HUES64 (cell line): Measurements from ENCODE around the gene ACOT4. TPM values are rescaled to one million over a fixed set of nuclear protein-coding genes. Genes with fewer than 3 reads are reported as not detected.
"Not testable (repeated sequence)": the region's sequence is repeated elsewhere in the genome, so short reads cannot be mapped to it uniquely, and the experiment has no call there.

Experiments
- H3K27ac ChIP-seq: 2 replicates; pipeline ENCODE4 v1.7.0; 2013; ENCODE audit warnings: low read depth, low read length, inconsistent platforms
- H3K27me3 ChIP-seq: 2 replicates; pipeline ENCODE4 v1.6.1; 2013; ENCODE audit warnings: mild to moderate bottlenecking, low read length; ENCODE audit not compliant: insufficient read depth
- H3K36me3 ChIP-seq: 2 replicates; pipeline ENCODE4 v1.6.1; 2013; ENCODE audit warnings: mild to moderate bottlenecking, low read length; ENCODE audit not compliant: insufficient read depth
- H3K4me1 ChIP-seq: 2 replicates; pipeline ENCODE4 v1.6.1; 2013; ENCODE audit warnings: mild to moderate bottlenecking, low read length, moderate library complexity; ENCODE audit not compliant: insufficient read depth
- H3K4me3 ChIP-seq: 2 replicates; pipeline ENCODE4 v1.5.1; 2013; ENCODE audit warnings: mild to moderate bottlenecking, low read length, moderate library complexity
- H3K9ac ChIP-seq: 2 replicates; pipeline ENCODE4 v1.6.1; 2013; ENCODE audit warnings: mild to moderate bottlenecking, low read depth, low read length
- H3K9me3 ChIP-seq: 2 replicates; pipeline ENCODE4 v1.6.1; 2013; ENCODE audit warnings: low read depth, low read length; ENCODE audit not compliant: insufficient read depth
- WGBS: fragments of 150-250, 120-280 bp; methylation state at CpG from one replicate; pipeline ENCODE4 v1.1.7; 2013; ENCODE audit warnings: missing lambda C conversion rate; 5-methylcytosine and 5-hydroxymethylcytosine counted together
- polyA plus RNA-seq, 2 experiments: library from polyadenylated mRNA; stranded (reverse); fragments of 50-300 nt; gene quantifications; one replicate each; pipeline ENCODE4 v1.2.3, GENCODE V29; 2013

ACOT4 gene, protein sequence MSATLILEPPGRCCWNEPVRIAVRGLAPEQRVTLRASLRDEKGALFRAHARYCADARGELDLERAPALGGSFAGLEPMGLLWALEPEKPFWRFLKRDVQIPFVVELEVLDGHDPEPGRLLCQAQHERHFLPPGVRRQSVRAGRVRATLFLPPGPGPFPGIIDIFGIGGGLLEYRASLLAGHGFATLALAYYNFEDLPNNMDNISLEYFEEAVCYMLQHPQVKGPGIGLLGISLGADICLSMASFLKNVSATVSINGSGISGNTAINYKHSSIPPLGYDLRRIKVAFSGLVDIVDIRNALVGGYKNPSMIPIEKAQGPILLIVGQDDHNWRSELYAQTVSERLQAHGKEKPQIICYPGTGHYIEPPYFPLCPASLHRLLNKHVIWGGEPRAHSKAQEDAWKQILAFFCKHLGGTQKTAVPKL
- polyA plus RNA-seq (2013, experiment 1 of 2) = 1.0 TPM
- 0.70 TPM for polyA plus RNA-seq (2013, experiment 2 of 2)

DNA sequence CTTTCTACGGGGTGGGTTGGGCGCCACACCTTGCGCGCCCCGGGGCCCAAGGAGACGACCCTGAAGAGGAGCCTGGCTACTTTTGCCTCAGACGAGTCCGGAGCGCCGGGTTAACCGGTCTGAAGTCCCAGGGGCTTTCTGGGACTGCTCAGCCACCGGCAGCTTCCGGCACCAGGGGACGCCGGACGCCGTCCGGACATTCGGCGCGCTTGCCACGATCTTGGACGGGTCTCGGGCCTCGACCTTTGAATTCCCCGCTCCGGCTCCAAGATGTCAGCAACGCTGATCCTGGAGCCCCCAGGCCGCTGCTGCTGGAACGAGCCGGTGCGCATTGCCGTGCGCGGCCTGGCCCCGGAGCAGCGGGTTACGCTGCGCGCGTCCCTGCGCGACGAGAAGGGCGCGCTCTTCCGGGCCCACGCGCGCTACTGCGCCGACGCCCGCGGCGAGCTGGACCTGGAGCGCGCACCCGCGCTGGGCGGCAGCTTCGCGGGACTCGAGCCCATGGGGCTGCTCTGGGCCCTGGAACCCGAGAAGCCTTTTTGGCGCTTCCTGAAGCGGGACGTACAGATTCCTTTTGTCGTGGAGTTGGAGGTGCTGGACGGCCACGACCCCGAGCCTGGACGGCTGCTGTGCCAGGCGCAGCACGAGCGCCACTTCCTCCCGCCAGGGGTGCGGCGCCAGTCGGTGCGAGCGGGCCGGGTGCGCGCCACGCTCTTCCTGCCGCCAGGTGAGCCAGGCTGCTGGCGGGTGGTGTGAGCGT lies at the start of gene ACOT4:
Gene ACOT4 (plus strand): TSS at position 184 of the 760 bp plus-strand sequence. CDS start 87 bp downstream, at position 271.
- Histone ChIP-seq H3K27me3 (peaks cover 25% of the 10 kb centered on the region), H3K27ac (no peak within 1 kb of the TSS), H3K9me3 (no peaks in the 10 kb centered on the region), H3K36me3 (no peaks in the 10 kb centered on the region), H3K4me1 (no peaks in the 10 kb centered on the region), H3K9ac (peak within 1 kb of the TSS; percentile 75), H3K4me3 (peak within 1 kb of the TSS; percentile 70)
- 4% methylated on average over 89 of the region's 89 CpGs for WGBS

DNA sequence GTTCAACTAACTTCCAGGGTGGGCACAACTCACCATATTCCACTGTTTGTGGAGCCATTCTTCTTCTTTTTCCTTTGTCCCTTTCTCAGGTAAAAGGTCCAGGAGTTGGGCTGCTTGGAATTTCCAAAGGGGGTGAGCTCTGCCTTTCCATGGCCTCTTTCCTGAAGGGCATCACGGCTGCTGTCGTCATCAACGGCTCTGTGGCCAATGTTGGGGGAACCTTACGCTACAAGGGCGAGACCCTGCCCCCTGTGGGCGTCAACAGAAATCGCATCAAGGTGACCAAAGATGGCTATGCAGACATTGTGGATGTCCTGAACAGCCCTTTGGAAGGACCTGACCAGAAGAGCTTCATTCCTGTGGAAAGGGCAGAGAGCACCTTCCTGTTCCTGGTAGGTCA lies 48.7 kb upstream of the ACOT4 start:
- 72% methylated on average over 5 of the region's 7 CpGs for WGBS
- H3K27me3 ChIP-seq, H3K4me3 ChIP-seq, H3K4me1 ChIP-seq, H3K9me3 ChIP-seq, H3K9ac ChIP-seq, H3K36me3 ChIP-seq, H3K27ac ChIP-seq: not testable (repeated sequence)

DNA sequence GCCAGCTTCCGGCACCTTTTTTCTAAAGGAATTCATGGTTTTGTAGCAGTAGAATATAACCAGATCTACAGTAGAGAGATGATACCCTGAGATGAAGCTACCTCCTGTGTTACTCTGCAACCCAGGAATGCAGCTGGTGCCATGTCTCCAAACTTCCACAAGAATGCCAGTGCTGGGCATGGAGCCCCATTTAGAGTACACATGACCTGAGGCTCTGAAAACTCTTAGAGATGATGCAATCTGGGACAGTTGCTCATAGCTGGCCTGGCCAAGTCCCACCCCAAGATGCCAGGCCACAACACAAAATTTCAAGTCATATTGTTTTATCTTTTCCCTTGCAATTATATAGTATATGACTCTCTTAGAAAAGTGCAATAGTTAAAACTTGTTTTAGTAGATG lies 46.3 kb upstream of the ACOT4 start:
- no CpG with 5 or more reads among the region's 1 CpG for WGBS
- not testable (repeated sequence) for H3K4me3 ChIP-seq, H3K27me3 ChIP-seq, H3K9me3 ChIP-seq, H3K4me1 ChIP-seq, H3K27ac ChIP-seq, H3K36me3 ChIP-seq, H3K9ac ChIP-seq

DNA sequence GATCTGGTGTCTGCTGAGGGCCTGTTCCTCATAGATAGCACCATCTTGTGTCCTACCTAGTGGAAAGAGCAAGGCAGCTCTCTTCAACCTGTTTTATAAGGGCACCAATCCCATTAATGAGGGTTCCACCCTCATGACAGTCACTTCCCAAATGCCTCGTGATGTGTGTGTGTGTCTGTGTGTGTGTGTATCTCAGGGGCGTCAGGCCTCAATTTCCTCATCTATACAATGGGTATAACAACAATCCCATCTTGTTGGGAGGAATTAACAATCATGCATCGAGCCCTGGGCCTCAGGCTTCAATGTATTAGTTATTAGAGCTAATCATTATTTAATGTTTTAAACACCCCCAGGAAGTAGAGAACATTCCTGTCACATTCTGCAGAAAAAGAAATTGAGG lies 42.6 kb upstream of the ACOT4 start:
- no CpG with 5 or more reads among the region's 3 CpGs for WGBS

DNA sequence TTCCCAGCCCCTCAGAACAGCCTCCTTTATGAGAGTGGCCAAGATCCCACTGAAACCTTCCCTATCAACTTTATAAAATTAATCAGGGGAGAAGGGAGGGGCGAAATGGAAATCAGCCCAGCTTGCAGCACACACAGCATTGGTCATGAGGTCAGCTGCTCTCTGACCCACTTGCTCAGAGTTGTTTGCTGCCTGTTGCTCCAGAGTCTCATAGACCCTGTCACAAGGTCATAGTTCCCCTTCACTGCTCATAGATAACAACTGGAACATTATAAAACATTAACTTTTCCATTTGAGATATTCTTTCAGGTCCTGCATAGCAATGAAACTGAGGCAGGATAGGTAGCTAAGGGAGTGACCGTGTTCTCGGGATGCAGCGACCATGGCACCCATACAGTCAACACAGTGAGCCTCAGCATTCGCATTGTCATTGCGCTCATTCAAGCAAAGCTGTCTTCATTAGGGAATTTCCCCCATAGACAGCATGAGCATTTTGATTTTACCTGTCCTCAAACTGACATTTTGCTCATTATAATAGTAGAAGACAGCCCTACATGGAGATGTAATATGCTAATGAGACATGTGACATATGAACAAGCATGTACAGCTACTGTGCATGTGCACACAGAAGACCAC lies 41.7 kb upstream of the ACOT4 start:
- H3K4me1 ChIP-seq, H3K36me3 ChIP-seq, H3K9me3 ChIP-seq, H3K4me3 ChIP-seq, H3K27ac ChIP-seq, H3K27me3 ChIP-seq, H3K9ac ChIP-seq: not testable (repeated sequence)
- 93% methylated on average over 3 of the region's 6 CpGs for WGBS

More for the DNA sequence above, 42.6 kb upstream of the ACOT4 start:
- not testable (repeated sequence) for H3K4me1 ChIP-seq, H3K27me3 ChIP-seq, H3K4me3 ChIP-seq, H3K9me3 ChIP-seq, H3K27ac ChIP-seq, H3K36me3 ChIP-seq, H3K9ac ChIP-seq

DNA sequence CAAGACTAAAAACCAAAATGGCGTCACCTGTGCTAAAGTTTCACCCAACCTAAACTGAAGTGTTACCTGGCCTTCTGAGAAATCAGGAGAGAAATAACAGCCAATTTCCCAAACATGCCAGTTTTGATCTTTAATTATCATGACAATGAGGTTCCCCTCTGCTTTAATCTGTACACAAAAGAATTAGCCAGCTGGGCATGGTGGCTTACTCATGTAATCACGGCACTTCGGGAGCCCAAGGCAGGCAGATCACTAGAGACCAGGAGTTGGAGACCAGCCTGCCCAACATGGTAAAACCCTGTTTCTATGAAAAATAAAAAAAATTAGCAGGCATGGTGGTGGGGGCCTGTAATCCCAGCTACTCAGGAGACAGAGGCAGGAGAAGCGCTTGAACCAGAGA lies 37.8 kb upstream of the ACOT4 start:
- Histone ChIP-seq H3K4me3 (no peak overlapping the region), H3K36me3 (no peaks in the 10 kb centered on the region), H3K4me1 (no peaks in the 10 kb centered on the region), H3K9ac (no peak overlapping the region), H3K27ac (no peak overlapping the region), H3K27me3 (no peaks in the 10 kb centered on the region), H3K9me3 (no peaks in the 10 kb centered on the region)
- WGBS = 80% methylated on average over 4 of the region's 4 CpGs

DNA sequence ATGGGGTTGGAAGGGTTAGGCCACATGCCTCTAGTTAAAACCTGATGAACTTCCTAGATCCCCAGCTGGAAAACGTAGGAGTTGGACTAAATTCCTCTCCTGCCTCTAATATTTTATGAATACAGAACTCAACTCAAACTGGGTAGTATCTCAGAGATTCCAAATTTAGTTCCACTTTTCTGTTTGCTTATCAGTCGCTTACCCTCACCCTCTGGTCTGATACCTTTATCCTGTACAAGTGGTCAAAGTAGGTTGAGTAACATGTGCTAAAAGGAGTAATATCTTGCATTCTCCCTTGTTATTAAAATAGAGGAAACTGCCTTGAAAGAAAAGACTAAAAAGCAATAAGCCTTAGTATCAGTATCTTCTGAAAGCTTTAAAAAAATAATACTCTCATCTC lies 34.5 kb upstream of the ACOT4 start:
- 80% methylated on average over 1 of the region's 2 CpGs for WGBS
- H3K4me1 ChIP-seq, H3K4me3 ChIP-seq, H3K9me3 ChIP-seq, H3K27me3 ChIP-seq, H3K27ac ChIP-seq, H3K36me3 ChIP-seq, H3K9ac ChIP-seq: not testable (repeated sequence)

DNA sequence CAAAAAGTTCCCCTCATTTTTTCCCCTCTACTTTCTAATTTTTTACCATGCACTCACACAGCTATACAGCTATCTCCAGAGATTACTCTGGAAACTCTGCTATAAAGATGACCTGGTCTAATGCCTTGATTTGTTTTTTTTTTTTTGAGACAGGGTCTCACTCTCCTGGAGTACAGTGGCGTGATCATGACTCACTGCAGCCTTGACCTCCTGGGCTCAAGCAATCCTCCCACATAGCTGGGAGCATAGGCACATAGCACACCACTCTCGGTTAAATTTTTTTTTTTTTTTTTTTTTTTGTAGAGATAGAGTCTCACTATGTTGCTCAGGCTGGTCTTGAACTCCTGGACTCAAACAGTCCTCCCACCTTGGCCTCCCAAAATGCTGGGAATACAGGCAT lies 33.4 kb upstream of the ACOT4 start:
- not testable (repeated sequence) for H3K4me3 ChIP-seq, H3K9me3 ChIP-seq, H3K27ac ChIP-seq, H3K9ac ChIP-seq, H3K27me3 ChIP-seq, H3K36me3 ChIP-seq, H3K4me1 ChIP-seq
- WGBS = no CpG with 5 or more reads among the region's 2 CpGs

DNA sequence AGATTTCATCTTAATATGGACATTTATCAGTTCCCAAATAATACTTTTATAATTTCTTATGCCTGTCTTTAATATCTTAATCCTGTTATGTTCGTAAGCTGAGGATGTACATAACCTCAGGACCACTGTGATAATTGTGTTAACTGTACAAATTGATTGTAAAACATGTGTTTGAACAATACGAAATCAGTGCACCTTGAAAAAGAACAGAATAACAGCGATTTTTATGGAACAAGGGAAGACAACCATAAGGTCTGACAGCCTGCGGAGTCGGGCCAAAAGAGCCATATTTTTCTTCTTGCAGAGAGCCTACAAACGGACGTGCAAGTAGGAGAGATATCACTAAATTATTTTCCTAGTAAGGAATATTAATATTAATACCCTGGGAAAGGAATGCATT lies 29.4 kb upstream of the ACOT4 start:
- not testable (repeated sequence) for H3K36me3 ChIP-seq, H3K4me3 ChIP-seq, H3K27me3 ChIP-seq, H3K4me1 ChIP-seq, H3K9ac ChIP-seq, H3K9me3 ChIP-seq, H3K27ac ChIP-seq
- 95% methylated on average over 7 of the region's 7 CpGs for WGBS

DNA sequence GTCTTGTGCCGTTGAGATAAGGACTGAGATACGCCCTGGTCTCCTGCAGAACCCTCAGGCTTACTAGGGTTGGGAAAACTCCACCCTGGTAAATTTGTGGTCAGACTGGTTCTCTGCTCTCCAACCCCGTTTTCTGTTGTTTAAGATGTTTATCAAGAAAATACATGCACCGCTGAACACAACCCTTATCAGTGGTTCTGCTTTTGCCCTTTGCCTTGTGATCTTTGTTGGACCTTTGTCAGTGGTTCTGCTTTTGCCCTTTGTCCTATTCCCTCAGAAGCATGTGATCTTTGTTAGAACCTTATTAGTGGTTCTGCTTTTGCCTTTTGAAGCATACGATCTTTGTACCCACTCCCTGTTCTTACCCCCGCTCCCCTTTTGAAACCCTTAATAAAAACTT lies 29.0 kb upstream of the ACOT4 start:
- 96% methylated on average over 6 of the region's 6 CpGs for WGBS
- not testable (repeated sequence) for H3K27me3 ChIP-seq, H3K36me3 ChIP-seq, H3K4me3 ChIP-seq, H3K4me1 ChIP-seq, H3K27ac ChIP-seq, H3K9ac ChIP-seq, H3K9me3 ChIP-seq

DNA sequence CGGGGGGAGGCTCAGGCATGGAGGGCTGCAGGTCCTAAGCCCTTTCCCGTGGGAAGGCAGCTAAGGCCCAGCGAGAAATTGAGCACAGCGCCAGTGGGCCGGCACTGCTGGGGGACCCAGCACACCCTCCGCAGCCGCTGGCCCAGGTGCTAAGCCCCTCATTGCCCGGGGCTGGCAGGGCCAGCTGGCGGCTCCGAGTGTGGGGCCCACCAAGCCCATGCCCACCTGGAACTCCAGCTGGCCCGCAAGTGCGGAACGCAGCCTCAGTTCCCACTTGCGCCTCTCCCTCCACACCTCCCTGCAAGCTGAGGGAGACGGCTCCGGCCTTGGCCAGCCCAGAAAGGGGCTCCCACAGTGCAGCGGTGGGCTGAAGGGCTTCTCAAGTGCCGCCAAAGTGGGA lies 25.2 kb upstream of the ACOT4 start:
- H3K9me3 ChIP-seq, H3K4me1 ChIP-seq, H3K9ac ChIP-seq, H3K27ac ChIP-seq, H3K36me3 ChIP-seq, H3K4me3 ChIP-seq: not testable (repeated sequence)
- 95% methylated on average over 18 of the region's 18 CpGs for WGBS
- peaks cover 22% of the 10 kb centered on the region for H3K27me3 ChIP-seq
